ENCODE measurements around the gene PITPNC1. TPM values are rescaled to one million over a fixed set of nuclear protein-coding genes. Genes with fewer than 3 reads are reported as not detected.

Gene PITPNC1
- total RNA-seq, 1 experiment from 2014 or later, result 40.1 TPM

DNA sequence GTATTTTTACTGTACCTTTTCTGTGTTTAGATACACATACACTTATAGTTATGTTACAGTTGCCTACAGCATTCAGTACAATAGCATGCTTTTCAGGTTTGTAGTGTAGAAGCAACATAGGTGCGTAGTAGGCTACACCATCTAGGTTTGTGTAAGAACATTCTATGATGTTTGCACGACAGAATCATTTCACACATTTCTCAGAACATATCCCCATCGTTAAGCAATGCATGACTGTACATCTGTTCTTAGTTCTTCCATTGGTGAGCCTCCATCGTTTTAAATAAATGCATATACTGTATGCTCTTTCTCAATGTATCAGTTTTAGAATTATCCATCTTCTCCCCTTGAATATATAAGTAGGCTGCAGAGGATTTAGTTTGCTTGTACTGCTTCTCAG, 122.6 kb downstream of the PITPNC1 start:
- DNase-seq (ENCODE audit: unreplicated experiment), result no peak
- CTCF ChIA-PET, result no interaction called here
- Mint-ChIP-seq H3K9me3 (ENCODE audit: unreplicated experiment) (no peaks in the 10 kb centered on the region), H3K36me3 (ENCODE audit: insufficient read depth, unreplicated experiment) (no peaks in the 10 kb centered on the region), H3K4me1 (ENCODE audit: insufficient read depth, unreplicated experiment) (peaks cover 6% of the 10 kb centered on the region), H3K27ac (ENCODE audit: low read depth, unreplicated experiment) (no peak overlapping the region), H3K27me3 (ENCODE audit: insufficient read depth, unreplicated experiment) (no peaks in the 10 kb centered on the region), H3K4me3 (ENCODE audit: unreplicated experiment) (no peak overlapping the region)
- POLR2A ChIA-PET, result interaction anchor here (1.7 kb wide), 1 partner anchor 9 kb away, joined by 6 read pairs; no protein-coding TSS in a partner anchor
- TF ChIP-seq CTCF (IDR thresholded peaks at IDR 0.05; ENCODE audit: unreplicated experiment), result no peak
- intact Hi-C loops (cut with micrococcal nuclease), result no loop called here
- no TSS peak for BruUV-seq (replicated peaks)

GRCh38 chr17:67500261-67500660, 123.2 kb downstream of the PITPNC1 start:
- Mint-ChIP-seq H3K9me3 (ENCODE audit: unreplicated experiment) (no peaks in the 10 kb centered on the region), H3K36me3 (ENCODE audit: insufficient read depth, unreplicated experiment) (no peaks in the 10 kb centered on the region), H3K4me3 (ENCODE audit: unreplicated experiment) (no peak overlapping the region), H3K4me1 (ENCODE audit: insufficient read depth, unreplicated experiment) (peaks cover 6% of the 10 kb centered on the region), H3K27ac (ENCODE audit: low read depth, unreplicated experiment) (no peak overlapping the region), H3K27me3 (ENCODE audit: insufficient read depth, unreplicated experiment) (no peaks in the 10 kb centered on the region)
- DNase-seq (ENCODE audit: unreplicated experiment), result peak; percentile 47
- ChIA-PET CTCF (no interaction called here), POLR2A (interaction anchor here (1.7 kb wide), 1 partner anchor 10 kb away, joined by 6 read pairs; no protein-coding TSS in a partner anchor)
- TF ChIP-seq CTCF (IDR thresholded peaks at IDR 0.05; ENCODE audit: unreplicated experiment), result no peak
- BruUV-seq (replicated peaks), result no TSS peak
- intact Hi-C loops (cut with micrococcal nuclease), result no loop called here

GRCh38 chr17:67500677-67501300, 123.7 kb downstream of the PITPNC1 start:
- H3K4me1 Mint-ChIP-seq (ENCODE audit: insufficient read depth, unreplicated experiment), result peaks cover 6% of the 10 kb centered on the region
- no peak for TF ChIP-seq CTCF (IDR thresholded peaks at IDR 0.05; ENCODE audit: unreplicated experiment)
- no peak overlapping the region for H3K27ac Mint-ChIP-seq (ENCODE audit: low read depth, unreplicated experiment)
- ChIA-PET POLR2A (interaction anchor here (0.6 to 1.7 kb wide), 2 partner anchors 10 to 884 kb away, joined by 3 to 6 read pairs; no protein-coding TSS in a partner anchor), CTCF (no interaction called here)
- H3K27me3 Mint-ChIP-seq (ENCODE audit: insufficient read depth, unreplicated experiment), result no peaks in the 10 kb centered on the region
- no peaks in the 10 kb centered on the region for H3K36me3 Mint-ChIP-seq (ENCODE audit: insufficient read depth, unreplicated experiment)
- BruUV-seq (replicated peaks), result no TSS peak
- H3K9me3 Mint-ChIP-seq (ENCODE audit: unreplicated experiment), result no peaks in the 10 kb centered on the region
- no peak for DNase-seq (ENCODE audit: unreplicated experiment)
- no peak overlapping the region for H3K4me3 Mint-ChIP-seq (ENCODE audit: unreplicated experiment)
- intact Hi-C loops (cut with micrococcal nuclease), result no loop called here

DNA sequence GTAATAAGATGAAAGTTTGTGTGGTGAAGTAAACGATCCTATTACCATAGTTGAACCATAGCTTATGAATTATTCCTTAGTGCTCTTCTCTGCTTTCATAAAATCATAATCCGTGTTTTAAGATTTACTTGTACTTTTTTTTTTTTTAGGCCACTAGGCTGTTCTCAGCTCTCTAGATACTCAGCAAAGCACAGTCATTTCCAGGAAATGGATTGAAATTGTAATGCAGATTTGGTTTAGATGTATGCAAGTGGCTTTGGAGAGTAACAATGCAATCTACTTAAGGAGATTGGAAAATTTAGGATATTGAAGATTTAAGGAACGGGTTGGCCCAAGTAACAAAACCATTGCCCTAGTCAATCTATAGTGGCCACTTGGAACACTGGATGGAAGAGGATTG, 125.1 kb downstream of the PITPNC1 start:
- CTCF ChIA-PET, result interaction anchor here (0.6 to 0.7 kb wide), 2 partner anchors 11 to 211 kb away, joined by 3 read pairs; no protein-coding TSS in a partner anchor

More for the DNA sequence above, 125.1 kb downstream of the PITPNC1 start:
- Mint-ChIP-seq H3K9me3 (ENCODE audit: unreplicated experiment) (no peaks in the 10 kb centered on the region), H3K4me3 (ENCODE audit: unreplicated experiment) (no peak overlapping the region), H3K27ac (ENCODE audit: low read depth, unreplicated experiment) (no peak overlapping the region), H3K36me3 (ENCODE audit: insufficient read depth, unreplicated experiment) (no peaks in the 10 kb centered on the region), H3K4me1 (ENCODE audit: insufficient read depth, unreplicated experiment) (peaks cover 6% of the 10 kb centered on the region), H3K27me3 (ENCODE audit: insufficient read depth, unreplicated experiment) (no peaks in the 10 kb centered on the region)
- POLR2A ChIA-PET, result interaction anchor here (0.7 to 1.0 kb wide), 2 partner anchors 15 to 18 kb away, joined by 3 to 4 read pairs; no protein-coding TSS in a partner anchor
- no peak for TF ChIP-seq CTCF (IDR thresholded peaks at IDR 0.05; ENCODE audit: unreplicated experiment)
- intact Hi-C loops (cut with micrococcal nuclease), result no loop called here
- BruUV-seq (replicated peaks), result no TSS peak
- no peak for DNase-seq (ENCODE audit: unreplicated experiment)

Measured in MCF 10A (cell line).